Measurements from ENCODE around the gene NEK4.

Gene NEK4

DNA sequence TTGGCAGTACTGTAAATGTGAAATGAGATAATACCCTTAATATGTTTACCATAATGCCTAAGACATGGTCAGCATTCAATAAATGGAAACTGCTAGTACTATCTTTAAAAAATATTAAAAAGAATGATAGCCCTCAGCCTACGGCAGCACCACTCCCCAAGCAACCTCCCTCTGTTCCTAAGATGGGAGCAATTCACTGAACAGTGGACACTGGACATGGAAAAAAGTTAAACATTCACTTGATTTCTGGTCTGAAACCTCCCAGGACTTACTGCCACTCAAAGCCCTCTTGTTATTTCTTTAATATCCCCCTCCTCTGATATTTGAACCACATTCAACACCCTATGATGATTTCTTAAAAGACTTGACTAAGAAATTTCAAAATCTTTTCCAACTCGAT, 27.0 kb downstream of the NEK4 start:
- no peak overlapping the region for H2BK120ac ChIP-seq (ENCODE audit: insufficient read depth, low read length, poor library complexity)
- H3K14ac ChIP-seq (ENCODE audit: low read length): no peak overlapping the region
- WGBS (ENCODE audit: extremely low coverage, insufficient coverage, insufficient read length): no CpG with 5 or more reads among the region's 2 CpGs
- peaks cover 2% of the 10 kb centered on the region for H3K9me3 ChIP-seq (ENCODE audit: insufficient read depth, low read depth, low read length)
- no peaks in the 10 kb centered on the region for H3K79me2 ChIP-seq (ENCODE audit: control insufficient read depth, insufficient read depth, low read length, poor library complexity)
- H3K79me1 ChIP-seq (ENCODE audit: low read length): no peaks in the 10 kb centered on the region
- no peak overlapping the region for H3K4me2 ChIP-seq (ENCODE audit: low read length)
- H3K27me3 ChIP-seq (ENCODE audit: insufficient read depth, low read length): no peaks in the 10 kb centered on the region
- peaks cover 34 to 41% of the 10 kb centered on the region in 2 experiments for H3K36me3 ChIP-seq (ENCODE audit: control insufficient read depth in 1 of 2, insufficient read depth in 2 of 2, low read length in 2 of 2)
- H3K4me3 ChIP-seq (ENCODE audit: low read depth, low read length): no peak overlapping the region
- no peak overlapping the region for H2AK5ac ChIP-seq (ENCODE audit: low read length)
- no peak overlapping the region for H3K9ac ChIP-seq (ENCODE audit: low read length)
- H3K27ac ChIP-seq (ENCODE audit: low read depth, low read length): no peak overlapping the region
- H3K18ac ChIP-seq (ENCODE audit: low read length): no peak overlapping the region
- H4K12ac ChIP-seq (ENCODE audit: low read depth, low read length): no peak overlapping the region
- no peak overlapping the region for H4K8ac ChIP-seq (ENCODE audit: low read depth, low read length)
- H2BK12ac ChIP-seq (ENCODE audit: low read length): no peak overlapping the region
- H4K91ac ChIP-seq (ENCODE audit: low read depth, low read length): no peak overlapping the region
- no peaks in the 10 kb centered on the region for H3K4me1 ChIP-seq (ENCODE audit: control insufficient read depth in 1 of 2, insufficient read depth in 2 of 2, low read length in 2 of 2)
- no peak overlapping the region for H2AFZ ChIP-seq (ENCODE audit: insufficient read depth, low read length, poor library complexity)
- no peak overlapping the region for H3K4ac ChIP-seq (ENCODE audit: low read depth, low read length)
- no peak overlapping the region for H3K23ac ChIP-seq (ENCODE audit: low read length)
- no peak for DNase-seq
- H2BK5ac ChIP-seq (ENCODE audit: low read depth, low read length, poor library complexity): no peak overlapping the region

DNA sequence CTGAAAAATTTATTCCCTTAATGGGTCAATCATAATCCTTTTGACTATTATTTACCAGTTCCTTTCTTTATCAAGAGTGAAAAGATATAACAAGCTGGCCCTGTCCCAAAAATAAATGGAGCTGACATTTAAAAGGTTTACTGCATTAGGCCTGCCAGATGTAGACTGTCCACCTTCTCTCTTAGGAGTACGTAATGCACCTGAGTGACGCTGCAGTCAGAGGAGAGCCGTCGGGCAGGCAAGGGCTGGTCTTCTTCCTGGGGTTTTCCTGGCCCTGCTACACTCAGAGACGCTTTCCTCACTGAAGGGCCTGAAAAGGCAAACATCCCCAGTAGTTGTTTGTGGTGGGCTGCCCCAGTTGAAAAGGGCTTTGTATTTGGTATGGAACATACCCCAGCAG, 27.6 kb downstream of the NEK4 start:
- Histone ChIP-seq H3K9me3 (ENCODE audit: insufficient read depth, low read depth, low read length) (peaks cover 2% of the 10 kb centered on the region), H2AK5ac (ENCODE audit: low read length) (no peak overlapping the region), H4K12ac (ENCODE audit: low read depth, low read length) (no peak overlapping the region), H3K4ac (ENCODE audit: low read depth, low read length) (no peak overlapping the region), H4K8ac (ENCODE audit: low read depth, low read length) (no peak overlapping the region), H3K4me2 (ENCODE audit: low read length) (no peak overlapping the region), H3K9ac (ENCODE audit: low read length) (no peak overlapping the region), H3K4me3 (ENCODE audit: low read depth, low read length) (no peak overlapping the region), H3K18ac (ENCODE audit: low read length) (no peak overlapping the region), H2BK12ac (ENCODE audit: low read length) (no peak overlapping the region), H3K4me1 (ENCODE audit: control insufficient read depth in 1 of 2, insufficient read depth in 2 of 2, low read length in 2 of 2) (no peaks in the 10 kb centered on the region), H3K27me3 (ENCODE audit: insufficient read depth, low read length) (no peaks in the 10 kb centered on the region), H3K14ac (ENCODE audit: low read length) (no peak overlapping the region), H2AFZ (ENCODE audit: insufficient read depth, low read length, poor library complexity) (no peak overlapping the region), H4K91ac (ENCODE audit: low read depth, low read length) (no peak overlapping the region), H3K79me1 (ENCODE audit: low read length) (no peaks in the 10 kb centered on the region), H3K23ac (ENCODE audit: low read length) (no peak overlapping the region), H3K79me2 (ENCODE audit: control insufficient read depth, insufficient read depth, low read length, poor library complexity) (no peaks in the 10 kb centered on the region), H2BK120ac (ENCODE audit: insufficient read depth, low read length, poor library complexity) (no peak overlapping the region), H3K36me3 (ENCODE audit: control insufficient read depth in 1 of 2, insufficient read depth in 2 of 2, low read length in 2 of 2) (peaks cover 35 to 42% of the 10 kb centered on the region in 2 experiments), H2BK5ac (ENCODE audit: low read depth, low read length, poor library complexity) (no peak overlapping the region), H3K27ac (ENCODE audit: low read depth, low read length) (no peak overlapping the region)
- no CpG with 5 or more reads among the region's 5 CpGs for WGBS (ENCODE audit: extremely low coverage, insufficient coverage, insufficient read length)
- DNase-seq: no peak

DNA sequence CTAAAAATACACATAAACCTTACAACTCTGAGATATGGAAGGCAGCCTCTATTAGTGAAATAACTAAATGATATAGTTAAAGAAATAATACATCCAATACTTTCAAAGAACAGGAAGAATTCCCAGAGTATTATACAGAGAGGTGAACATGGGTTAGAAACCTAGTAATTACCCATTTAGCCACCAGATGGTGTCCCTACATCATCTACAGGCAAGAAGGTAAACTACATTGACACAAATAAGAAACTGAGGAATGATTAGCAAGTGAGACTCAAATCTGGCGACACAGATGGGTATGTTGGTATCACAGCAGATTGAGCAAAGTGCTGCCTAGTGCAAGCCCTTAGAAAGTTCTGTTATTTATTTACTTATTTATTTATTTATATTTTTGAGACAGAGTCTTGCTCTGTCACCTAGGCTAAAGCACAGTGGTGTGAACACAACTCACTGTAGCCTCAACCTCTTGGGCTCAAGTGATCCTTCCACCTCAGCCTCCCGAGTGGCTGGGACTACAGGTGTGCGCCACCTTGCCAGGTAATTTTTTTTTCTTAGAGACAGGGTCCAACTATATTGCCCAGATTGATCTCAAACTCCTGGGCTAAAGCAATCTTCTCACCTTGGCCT, 28.2 kb downstream of the NEK4 start:
- Histone ChIP-seq H3K18ac (ENCODE audit: low read length) (no peak overlapping the region), H2BK5ac (ENCODE audit: low read depth, low read length, poor library complexity) (no peak overlapping the region), H3K9me3 (ENCODE audit: insufficient read depth, low read depth, low read length) (peaks cover 2% of the 10 kb centered on the region), H4K91ac (ENCODE audit: low read depth, low read length) (no peak overlapping the region), H3K9ac (ENCODE audit: low read length) (no peak overlapping the region), H3K14ac (ENCODE audit: low read length) (no peak overlapping the region), H3K27me3 (ENCODE audit: insufficient read depth, low read length) (no peaks in the 10 kb centered on the region), H3K27ac (ENCODE audit: low read depth, low read length) (no peak overlapping the region), H3K79me1 (ENCODE audit: low read length) (no peaks in the 10 kb centered on the region), H2AK5ac (ENCODE audit: low read length) (no peak overlapping the region), H4K8ac (ENCODE audit: low read depth, low read length) (no peak overlapping the region), H2AFZ (ENCODE audit: insufficient read depth, low read length, poor library complexity) (no peak overlapping the region), H2BK120ac (ENCODE audit: insufficient read depth, low read length, poor library complexity) (no peak overlapping the region), H3K79me2 (ENCODE audit: control insufficient read depth, insufficient read depth, low read length, poor library complexity) (no peaks in the 10 kb centered on the region), H3K23ac (ENCODE audit: low read length) (no peak overlapping the region), H3K4ac (ENCODE audit: low read depth, low read length) (no peak overlapping the region), H2BK12ac (ENCODE audit: low read length) (no peak overlapping the region), H3K4me1 (ENCODE audit: control insufficient read depth in 1 of 2, insufficient read depth in 2 of 2, low read length in 2 of 2) (no peaks in the 10 kb centered on the region), H3K4me2 (ENCODE audit: low read length) (no peak overlapping the region), H3K4me3 (ENCODE audit: low read depth, low read length) (no peak overlapping the region), H3K36me3 (ENCODE audit: control insufficient read depth in 1 of 2, insufficient read depth in 2 of 2, low read length in 2 of 2) (peaks cover 34 to 42% of the 10 kb centered on the region in 2 experiments), H4K12ac (ENCODE audit: low read depth, low read length) (no peak overlapping the region)
- no CpG with 5 or more reads among the region's 3 CpGs for WGBS (ENCODE audit: extremely low coverage, insufficient coverage, insufficient read length)
- DNase-seq: peak in 1 of 2 donors; percentile 53

DNA sequence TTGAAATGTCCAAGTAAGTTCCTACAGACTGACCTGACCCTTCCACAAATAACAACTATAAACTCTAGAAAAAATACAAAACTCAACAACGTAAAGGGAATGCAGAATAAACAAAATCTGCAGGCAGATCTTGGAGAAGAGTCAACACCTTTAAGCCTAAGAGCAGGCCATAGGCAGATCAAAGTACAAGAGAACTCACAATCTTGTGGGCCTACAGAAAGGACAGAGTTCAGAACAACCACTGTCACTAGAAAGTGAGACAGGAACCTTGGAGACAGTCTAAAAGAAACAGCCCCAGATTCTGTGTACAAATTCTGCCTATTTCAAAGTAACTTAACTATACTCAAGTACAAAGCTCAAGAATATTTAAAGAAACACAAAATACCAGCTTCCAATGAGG, 31.0 kb downstream of the NEK4 start:
- no peaks in the 10 kb centered on the region for H3K27me3 ChIP-seq (ENCODE audit: insufficient read depth, low read length)
- no peaks in the 10 kb centered on the region for H3K79me1 ChIP-seq (ENCODE audit: low read length)
- H3K23ac ChIP-seq (ENCODE audit: low read length): no peak overlapping the region

More for the DNA sequence above, 31.0 kb downstream of the NEK4 start:
- Histone ChIP-seq H4K91ac (ENCODE audit: low read depth, low read length) (no peak overlapping the region), H4K8ac (ENCODE audit: low read depth, low read length) (no peak overlapping the region), H3K18ac (ENCODE audit: low read length) (no peak overlapping the region), H3K4ac (ENCODE audit: low read depth, low read length) (no peak overlapping the region), H4K12ac (ENCODE audit: low read depth, low read length) (no peak overlapping the region), H2BK120ac (ENCODE audit: insufficient read depth, low read length, poor library complexity) (no peak overlapping the region), H3K79me2 (ENCODE audit: control insufficient read depth, insufficient read depth, low read length, poor library complexity) (no peaks in the 10 kb centered on the region), H3K27ac (ENCODE audit: low read depth, low read length) (no peak overlapping the region), H3K9ac (ENCODE audit: low read length) (no peak overlapping the region), H3K9me3 (ENCODE audit: insufficient read depth, low read depth, low read length) (peaks cover 2% of the 10 kb centered on the region), H3K14ac (ENCODE audit: low read length) (no peak overlapping the region), H2AK5ac (ENCODE audit: low read length) (no peak overlapping the region), H2BK5ac (ENCODE audit: low read depth, low read length, poor library complexity) (no peak overlapping the region), H3K36me3 (ENCODE audit: control insufficient read depth in 1 of 2, insufficient read depth in 2 of 2, low read length in 2 of 2) (peaks cover 23 to 32% of the 10 kb centered on the region in 2 experiments), H3K4me1 (ENCODE audit: control insufficient read depth in 1 of 2, insufficient read depth in 2 of 2, low read length in 2 of 2) (no peaks in the 10 kb centered on the region), H2BK12ac (ENCODE audit: low read length) (no peak overlapping the region), H3K4me2 (ENCODE audit: low read length) (no peak overlapping the region), H2AFZ (ENCODE audit: insufficient read depth, low read length, poor library complexity) (no peak overlapping the region), H3K4me3 (ENCODE audit: low read depth, low read length) (no peak overlapping the region)
- no peak for DNase-seq
- no CpG with 5 or more reads among the region's 1 CpG for WGBS (ENCODE audit: extremely low coverage, insufficient coverage, insufficient read length)
